Mucosa of descending colon (tissue), 3 donors: ENCODE measurements around the gene ATG4C. TPM values are rescaled to one million over a fixed set of nuclear protein-coding genes. Genes with fewer than 3 reads are reported as not detected.
"Not testable (repeated sequence)": the region's sequence is repeated elsewhere in the genome, so short reads cannot be mapped to it uniquely, and the experiment has no call there.

Experiments
- ATAC-seq: fragments of 200-7000 bp; cut with Tn5 transposase; one replicate; pipeline ENCODE4 v1.9.1; 2020; ENCODE audit warnings: mild to moderate bottlenecking, moderate library complexity
- DNase-seq, 3 donors: peaks; one replicate each; pipeline ENCODE4 v3.0.0-alpha.2; 2020
- H3K36me3 ChIP-seq: fragments of 200-600 bp; one replicate; pipeline ENCODE4 v1.8.0; 2021; ENCODE audit warnings: low read depth, mild to moderate bottlenecking
- H3K4me1 ChIP-seq: fragments of 200-600 bp; one replicate; pipeline ENCODE4 v1.8.0; 2021; ENCODE audit warnings: low read depth, mild to moderate bottlenecking
- H3K4me3 ChIP-seq: fragments of 200-600 bp; one replicate; pipeline ENCODE4 v1.8.0; 2021; ENCODE audit warnings: mild to moderate bottlenecking
- H3K9me3 ChIP-seq: fragments of 200-600 bp; one replicate; pipeline ENCODE4 v1.8.0; 2021; ENCODE audit warnings: mild to moderate bottlenecking
- intact Hi-C, 2 donors: fragments of 100-400 bp; cut with DNase I in 1 of 2; cut with micrococcal nuclease in 1 of 2; formaldehyde crosslinking; loops; one replicate each; pipeline versions ENCODE4 v1.11.0 to v1.11.1; 2022; cut with DNase I, micrococcal nuclease
- long read RNA-seq, 2 donors: library from polyadenylated mRNA; unstranded; transcript quantifications; one replicate each; pipeline ENCODE4 v2.0.0, GENCODE V29; 2019 to 2021
- total RNA-seq, 3 donors: library from RNA; stranded (reverse); fragmentation: NEBNext Ultra II Directional in 2 of 3; extraction: Animal tissue kit (Norgen Biotek cat#: 25700) in 2 of 3; gene quantifications; one replicate each; pipeline versions ENCODE4 v1.2.1 to v1.2.4, GENCODE V29; 2021 to 2023
- TF ChIP-seq, protein P1 (sequence below): fragments of 200-600 bp; IDR thresholded peaks from one replicate; pipeline ENCODE4 v1.8.0; 2022; ENCODE audit warnings: antibody characterized with exemption, mild to moderate bottlenecking
- donor health status: DM: no; HTN: no; CAD: no; lungs with moderate emphysema.
- donor health status: DM: no; HTN: no; CAD: no.
- donor health status: DM: no; HTN: yes; CAD: no.

The ATG4C gene, protein sequence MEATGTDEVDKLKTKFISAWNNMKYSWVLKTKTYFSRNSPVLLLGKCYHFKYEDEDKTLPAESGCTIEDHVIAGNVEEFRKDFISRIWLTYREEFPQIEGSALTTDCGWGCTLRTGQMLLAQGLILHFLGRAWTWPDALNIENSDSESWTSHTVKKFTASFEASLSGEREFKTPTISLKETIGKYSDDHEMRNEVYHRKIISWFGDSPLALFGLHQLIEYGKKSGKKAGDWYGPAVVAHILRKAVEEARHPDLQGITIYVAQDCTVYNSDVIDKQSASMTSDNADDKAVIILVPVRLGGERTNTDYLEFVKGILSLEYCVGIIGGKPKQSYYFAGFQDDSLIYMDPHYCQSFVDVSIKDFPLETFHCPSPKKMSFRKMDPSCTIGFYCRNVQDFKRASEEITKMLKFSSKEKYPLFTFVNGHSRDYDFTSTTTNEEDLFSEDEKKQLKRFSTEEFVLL
- total RNA-seq, result 10 to 100 TPM in 1 of 3 donors, 1 to 10 TPM in 2; 3.8 to 11.3 (median 7.4) TPM
- long read RNA-seq, donor 1, transcript ATG4C-201 (11 exons, 2,938 nt), result major isoform, 7 of 10 reads
- long read RNA-seq, donor 1, partial matches to known transcripts, result 0 of 10 reads
- long read RNA-seq, donor 1, other reads (novel, unspliced or antisense), result 2 of 10 reads
- long read RNA-seq, donor 2, partial matches to known transcripts, result 0 of 8 reads
- long read RNA-seq, donor 2, other reads (novel, unspliced or antisense), result 2 of 8 reads

DNA sequence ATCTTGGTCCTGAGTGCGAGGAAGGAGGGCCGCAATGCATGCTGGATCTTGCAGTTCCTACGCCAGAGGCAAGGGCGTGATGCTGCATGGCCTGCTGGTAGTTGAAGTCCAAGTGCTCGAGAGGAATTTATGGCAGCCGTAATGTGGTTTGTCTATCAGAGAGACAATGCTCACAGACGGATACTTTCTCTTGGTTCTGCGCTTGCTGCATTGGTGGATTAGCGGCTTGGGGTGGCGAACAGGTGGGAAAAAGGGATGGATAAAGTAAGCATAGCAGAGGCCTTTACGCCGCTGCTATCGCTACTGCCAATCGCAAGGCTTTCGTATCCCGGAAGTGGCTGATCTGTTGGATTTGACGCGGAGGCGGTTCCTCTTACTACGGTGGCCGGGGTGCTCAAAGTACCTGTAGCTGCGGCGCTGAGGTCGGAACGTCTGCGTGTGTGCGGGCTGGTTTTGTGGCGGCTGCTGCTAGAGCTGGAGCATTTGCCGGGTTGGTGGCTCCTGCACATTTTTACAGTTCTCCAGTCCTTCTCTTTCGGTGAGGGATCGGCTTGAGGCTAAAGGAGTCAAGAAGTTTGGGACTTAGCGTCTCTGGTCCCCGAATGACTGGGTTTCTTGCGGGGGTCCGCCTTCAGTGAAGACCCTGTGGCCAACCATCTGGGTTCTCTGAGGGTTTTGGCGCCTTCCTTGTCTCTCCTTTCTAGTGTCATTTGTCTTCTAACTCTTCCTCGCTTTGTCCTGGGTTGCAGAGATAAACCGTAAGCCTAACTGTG is at the start of gene ATG4C:
TSS of gene ATG4C (plus strand) at position 397 of the 773 bp plus-strand sequence. CDS start 19,655 bp downstream, outside the sequence.
- intact Hi-C loops, result no loop called here
- TF ChIP-seq, protein P1, sequence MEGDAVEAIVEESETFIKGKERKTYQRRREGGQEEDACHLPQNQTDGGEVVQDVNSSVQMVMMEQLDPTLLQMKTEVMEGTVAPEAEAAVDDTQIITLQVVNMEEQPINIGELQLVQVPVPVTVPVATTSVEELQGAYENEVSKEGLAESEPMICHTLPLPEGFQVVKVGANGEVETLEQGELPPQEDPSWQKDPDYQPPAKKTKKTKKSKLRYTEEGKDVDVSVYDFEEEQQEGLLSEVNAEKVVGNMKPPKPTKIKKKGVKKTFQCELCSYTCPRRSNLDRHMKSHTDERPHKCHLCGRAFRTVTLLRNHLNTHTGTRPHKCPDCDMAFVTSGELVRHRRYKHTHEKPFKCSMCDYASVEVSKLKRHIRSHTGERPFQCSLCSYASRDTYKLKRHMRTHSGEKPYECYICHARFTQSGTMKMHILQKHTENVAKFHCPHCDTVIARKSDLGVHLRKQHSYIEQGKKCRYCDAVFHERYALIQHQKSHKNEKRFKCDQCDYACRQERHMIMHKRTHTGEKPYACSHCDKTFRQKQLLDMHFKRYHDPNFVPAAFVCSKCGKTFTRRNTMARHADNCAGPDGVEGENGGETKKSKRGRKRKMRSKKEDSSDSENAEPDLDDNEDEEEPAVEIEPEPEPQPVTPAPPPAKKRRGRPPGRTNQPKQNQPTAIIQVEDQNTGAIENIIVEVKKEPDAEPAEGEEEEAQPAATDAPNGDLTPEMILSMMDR, result no peak
- Histone ChIP-seq H3K9me3 (no peaks in the 10 kb centered on the region), H3K4me1 (no peaks in the 10 kb centered on the region), H3K4me3 (peak within 1 kb of the TSS; percentile 50), H3K36me3 (no peaks in the 10 kb centered on the region)
- peak; percentile 99 for ATAC-seq
- DNase-seq, result peak; percentile 94 to 98 (median 96)

DNA sequence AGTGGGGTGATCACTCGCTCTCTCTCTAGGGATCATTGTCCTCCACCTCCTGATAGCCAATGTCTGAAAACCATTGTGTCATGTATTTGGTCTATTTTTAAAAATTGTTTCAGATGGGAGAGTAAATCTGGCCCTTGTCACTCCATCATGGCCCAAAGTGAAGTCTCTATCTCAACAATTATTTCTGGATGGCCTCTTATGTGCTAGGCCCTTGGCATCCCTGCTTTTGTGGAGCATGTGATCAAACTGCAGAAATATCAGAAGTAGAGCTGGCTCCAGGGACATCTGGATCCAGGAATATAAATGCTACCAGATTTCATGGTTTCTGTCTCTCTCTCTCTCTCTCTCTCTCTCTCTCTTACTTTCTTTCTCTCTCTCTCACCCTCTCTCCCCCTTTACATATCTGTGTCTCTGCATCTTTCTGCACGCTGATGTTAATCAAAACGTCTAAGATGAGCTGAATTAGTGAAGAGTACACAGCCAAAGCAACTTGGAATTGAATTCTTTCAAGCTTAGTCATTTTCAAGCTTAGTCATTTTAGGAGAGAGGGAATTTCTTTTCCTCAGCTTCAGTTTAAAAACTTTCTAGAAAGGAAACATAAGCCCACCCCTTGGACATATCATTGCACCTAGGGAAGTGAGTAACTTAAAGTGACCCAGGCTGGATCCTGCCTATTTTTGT is 48.3 kb upstream of the ATG4C start:
- no peak for ATAC-seq
- no peak for DNase-seq
- no peak overlapping the region for H3K4me3 ChIP-seq
- H3K36me3 ChIP-seq, result no peaks in the 10 kb centered on the region
- no peaks in the 10 kb centered on the region for H3K9me3 ChIP-seq
- TF ChIP-seq, protein P1, result no peak
- no peaks in the 10 kb centered on the region for H3K4me1 ChIP-seq
- intact Hi-C loops, result no loop called here

DNA sequence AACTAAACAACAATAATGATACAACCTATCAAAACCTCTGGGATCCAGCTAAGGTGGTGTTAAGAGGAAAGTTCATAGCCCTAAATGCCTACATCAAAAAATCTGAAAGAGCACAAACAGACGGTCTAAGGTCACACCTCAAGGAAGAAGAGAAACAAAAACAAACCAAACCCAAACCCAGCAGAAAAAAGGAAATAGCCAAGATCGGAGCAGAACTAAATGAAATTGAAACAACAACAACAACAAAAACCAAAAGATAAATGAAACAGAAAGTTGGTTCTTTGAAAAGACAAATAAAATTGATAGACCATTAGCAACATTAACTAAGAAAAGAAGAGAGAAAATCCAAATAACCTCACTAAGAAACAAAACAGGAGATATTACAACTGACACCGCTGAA is 43.2 kb upstream of the ATG4C start:
- ATAC-seq, H3K36me3 ChIP-seq, DNase-seq, H3K4me3 ChIP-seq, intact Hi-C loops, H3K4me1 ChIP-seq, H3K9me3 ChIP-seq: not testable (repeated sequence)

DNA sequence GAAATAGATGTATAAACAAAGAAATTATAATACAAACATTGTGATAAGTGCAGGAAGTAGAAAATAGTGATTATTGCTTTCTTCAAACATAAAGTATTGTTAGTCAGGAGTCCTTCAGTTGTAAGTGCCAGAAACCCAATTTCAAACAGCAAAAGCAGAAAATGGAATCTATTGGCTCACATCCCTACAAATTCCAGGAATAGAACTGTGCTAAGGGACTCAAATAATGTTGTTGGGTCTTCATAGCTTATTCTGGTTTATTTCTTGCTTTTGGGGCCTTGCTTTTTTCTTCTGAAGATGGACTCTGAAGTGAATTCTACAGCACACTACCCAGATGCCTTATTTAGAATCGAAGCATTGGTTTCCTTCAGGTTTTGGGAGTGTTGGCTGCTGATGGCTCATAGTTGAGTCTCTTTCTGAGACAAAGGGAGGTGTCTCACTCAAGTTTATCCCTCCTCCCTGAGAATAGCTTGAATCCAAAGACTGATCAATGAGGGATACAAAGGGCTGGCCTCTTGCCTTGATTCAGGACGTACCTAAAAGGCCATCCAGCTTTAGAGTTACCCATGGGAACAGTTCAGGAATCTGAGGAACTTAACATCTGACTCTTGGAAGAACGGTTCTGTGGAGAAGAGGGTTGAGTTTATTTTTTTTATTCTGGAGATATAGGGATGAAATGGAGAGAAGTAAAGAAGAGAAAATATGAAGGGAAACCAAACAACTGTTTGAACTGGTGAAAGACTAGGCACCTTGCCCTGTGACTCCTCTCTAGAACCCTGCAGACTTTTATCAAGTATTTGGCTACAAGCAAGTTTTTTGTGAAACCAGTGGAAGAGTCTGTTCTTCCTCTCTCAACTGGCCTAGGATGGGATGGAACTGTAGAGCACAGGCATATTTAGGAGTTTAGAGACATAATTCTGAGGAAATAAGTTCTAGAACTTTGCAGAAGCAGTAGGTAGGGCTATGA is 39.0 kb upstream of the ATG4C start:
- no peak overlapping the region for H3K4me3 ChIP-seq
- TF ChIP-seq, protein P1, result no peak
- no peaks in the 10 kb centered on the region for H3K36me3 ChIP-seq
- no peaks in the 10 kb centered on the region for H3K4me1 ChIP-seq
- intact Hi-C loops, result loop anchor here (5.0 kb wide), 2 partner anchors 213 to 238 kb away; no protein-coding TSS in a partner anchor
- DNase-seq (no peak), ATAC-seq (no peak)
- no peaks in the 10 kb centered on the region for H3K9me3 ChIP-seq

DNA sequence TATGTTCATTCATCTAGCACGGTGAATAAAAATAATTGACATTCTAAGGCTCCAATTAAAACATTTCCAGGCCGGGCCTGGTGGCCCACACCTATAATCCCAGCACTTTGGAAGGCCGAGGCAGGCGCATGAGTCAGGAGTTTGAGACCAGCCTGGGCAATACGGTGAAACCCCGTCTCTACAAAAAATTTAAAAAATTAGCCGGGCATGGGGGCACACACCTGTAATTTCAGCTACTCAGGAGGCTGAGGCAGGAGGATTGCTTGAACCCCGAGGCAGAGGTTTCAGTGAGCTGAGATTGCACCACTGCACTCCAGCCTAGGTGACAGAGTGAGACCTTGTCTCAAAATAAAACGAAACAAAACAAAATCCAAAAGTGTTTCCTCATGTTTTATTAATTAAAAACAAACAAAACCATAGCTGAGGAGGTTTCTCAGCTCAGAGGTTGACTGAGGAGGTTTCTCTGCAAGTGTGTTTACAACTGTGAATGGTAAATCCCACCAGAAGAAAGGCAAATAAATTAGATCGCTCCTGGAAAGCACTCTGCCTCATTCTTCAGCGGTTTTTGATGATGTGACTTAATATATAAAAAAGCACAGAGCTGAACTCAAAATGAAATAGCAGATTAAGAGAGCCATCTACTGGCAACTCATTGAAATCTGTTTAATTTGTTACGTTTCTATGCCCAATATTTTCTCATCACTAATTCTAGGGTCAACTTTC is 37.7 kb upstream of the ATG4C start:
- TF ChIP-seq, protein P1, result peak; percentile 18
- ATAC-seq (peak; percentile 51), DNase-seq (no peak)
- no peaks in the 10 kb centered on the region for H3K4me1 ChIP-seq
- H3K36me3 ChIP-seq, result no peaks in the 10 kb centered on the region
- no peaks in the 10 kb centered on the region for H3K9me3 ChIP-seq
- intact Hi-C loops, result loop anchor here (5.0 kb wide), 2 partner anchors 214 to 239 kb away; no protein-coding TSS in a partner anchor
- H3K4me3 ChIP-seq, result no peak overlapping the region
